SJSA1 (cell line): ENCODE data around the gene LRP5. TPM values are rescaled to one million over a fixed set of nuclear protein-coding genes. Genes with fewer than 3 reads are reported as not detected.
"Not testable (repeated sequence)": the region's sequence is repeated elsewhere in the genome, so short reads cannot be mapped to it uniquely, and the experiment has no call there.

Experiments used
- DNase-seq, 2 experiments: peaks; one replicate each; pipeline ENCODE4 v3.0.0-alpha.2; 2015 to 2020; ENCODE audit warnings: low spot score in 2 of 2, low read depth in 1 of 2
- H3K27ac ChIP-seq: fragments of 250-450 bp; sonication (Bioruptor Pico); 2 replicates; pipeline ENCODE4 v1.5.1; 2020; ENCODE audit warnings: mild to moderate bottlenecking, moderate library complexity
- H3K27me3 ChIP-seq: fragments of 250-450 bp; sonication (Bioruptor Pico); replicated peaks from 2 replicates; pipeline ENCODE4 v1.5.1; 2020; ENCODE audit warnings: mild to moderate bottlenecking, moderate library complexity
- H3K36me3 ChIP-seq: fragments of 250-450 bp; sonication (Bioruptor Pico); 2 replicates; pipeline ENCODE4 v1.5.1; 2020; ENCODE audit warnings: mild to moderate bottlenecking
- H3K4me1 ChIP-seq: fragments of 250-450 bp; sonication (Bioruptor Pico); replicated peaks from 2 replicates; pipeline ENCODE4 v1.6.1; 2021; ENCODE audit warnings: mild to moderate bottlenecking
- H3K4me3 ChIP-seq: fragments of 250-450 bp; sonication (Bioruptor Pico); 2 replicates; pipeline ENCODE4 v1.5.1; 2020; ENCODE audit warnings: mild to moderate bottlenecking
- H3K9me3 ChIP-seq: fragments of 250-450 bp; sonication (Bioruptor Pico); replicated peaks from 2 replicates; pipeline ENCODE4 v1.5.1; 2020; ENCODE audit warnings: mild to moderate bottlenecking
- total RNA-seq: library from RNA; depleted of rRNA; stranded (reverse); fragments of >200 nt; shearing (Covaris generic); gene quantifications from 2 replicates; pipeline ENCODE4 v1.2.3, GENCODE V29; 2014

Gene LRP5
- total RNA-seq, 1 experiment from 2014 or later, result 32.2 TPM

- DNase-seq, result no peak
- Histone ChIP-seq H3K4me1 (no peaks in the 10 kb centered on the region), H3K27me3 (no peaks in the 10 kb centered on the region), H3K36me3 (peaks cover 34% of the 10 kb centered on the region), H3K9me3 (no peaks in the 10 kb centered on the region), H3K4me3 (no peak overlapping the region), H3K27ac (no peak overlapping the region)
Observed at GRCh38 chr11:68388595-68389198, 76.3 kb downstream of the LRP5 start.

DNA sequence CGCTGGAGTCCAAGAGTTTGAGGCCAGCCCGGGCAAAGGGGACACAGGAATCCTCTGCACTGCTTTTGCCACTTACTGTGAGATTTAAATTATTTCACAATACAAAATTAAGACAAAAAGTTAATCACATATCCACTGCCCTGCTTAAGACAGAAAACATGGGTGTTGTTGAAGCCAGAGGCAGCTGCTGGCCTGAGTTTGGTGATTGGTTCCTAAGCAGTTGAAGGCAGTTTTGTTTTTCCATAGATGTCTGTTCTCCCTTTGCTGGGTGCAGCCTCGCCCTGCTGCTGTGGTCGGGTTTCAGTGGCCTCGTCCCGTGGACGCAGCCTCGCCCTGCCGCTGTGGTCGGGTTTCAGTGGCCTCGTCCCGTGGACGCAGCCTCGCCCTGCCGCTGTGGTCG is 77.9 kb downstream of the LRP5 start:
- H3K27me3 ChIP-seq, result no peaks in the 10 kb centered on the region

DNA sequence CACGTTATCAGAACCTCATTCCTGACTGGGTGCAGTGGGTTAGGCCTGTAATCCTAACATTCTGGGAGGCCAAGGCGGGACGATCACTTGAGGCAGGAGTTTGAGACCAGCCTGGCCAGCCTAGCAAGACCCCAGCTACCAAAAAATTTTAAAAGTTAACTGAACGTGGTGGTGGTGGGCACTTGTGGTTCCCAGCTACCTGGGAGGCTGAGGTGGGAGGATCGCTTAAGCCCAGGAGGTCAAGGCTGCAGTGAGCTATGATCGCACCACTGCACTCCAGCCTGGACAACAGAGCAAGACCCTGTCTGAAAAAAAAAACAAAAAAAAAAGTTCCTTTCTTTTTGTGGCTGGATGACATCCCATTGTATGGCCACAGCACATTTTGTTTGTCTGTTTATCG is 80.4 kb downstream of the LRP5 start:
- H3K4me3 ChIP-seq, result no peak overlapping the region
- no peaks in the 10 kb centered on the region for H3K9me3 ChIP-seq
- peaks cover 16% of the 10 kb centered on the region for H3K36me3 ChIP-seq
- DNase-seq, result no peak
- no peaks in the 10 kb centered on the region for H3K27me3 ChIP-seq
- no peaks in the 10 kb centered on the region for H3K4me1 ChIP-seq
- no peak overlapping the region for H3K27ac ChIP-seq

More for the DNA sequence above, 77.9 kb downstream of the LRP5 start:
- no peak for DNase-seq
- Histone ChIP-seq H3K9me3 (no peaks in the 10 kb centered on the region), H3K4me1 (no peaks in the 10 kb centered on the region), H3K36me3 (peaks cover 34% of the 10 kb centered on the region), H3K27ac (no peak overlapping the region), H3K4me3 (no peak overlapping the region)

GRCh38 chr11:68396516-68396915 is 84.1 kb downstream of the LRP5 start:
- H3K27ac ChIP-seq, result no peak overlapping the region
- no peaks in the 10 kb centered on the region for H3K9me3 ChIP-seq
- no peaks in the 10 kb centered on the region for H3K27me3 ChIP-seq
- peaks cover 2% of the 10 kb centered on the region; the same call in 1 of the 2 replicates for H3K36me3 ChIP-seq
- H3K4me1 ChIP-seq, result no peaks in the 10 kb centered on the region
- no peak for DNase-seq
- no peak overlapping the region for H3K4me3 ChIP-seq

- Histone ChIP-seq H3K36me3 (no peaks in the 10 kb centered on the region), H3K4me3 (no peak overlapping the region), H3K27ac (no peak overlapping the region), H3K27me3 (no peaks in the 10 kb centered on the region), H3K9me3 (no peaks in the 10 kb centered on the region), H3K4me1 (no peaks in the 10 kb centered on the region)
- DNase-seq, result no peak
Observed at GRCh38 chr11:68397256-68397655, 84.9 kb downstream of the LRP5 start.

DNA sequence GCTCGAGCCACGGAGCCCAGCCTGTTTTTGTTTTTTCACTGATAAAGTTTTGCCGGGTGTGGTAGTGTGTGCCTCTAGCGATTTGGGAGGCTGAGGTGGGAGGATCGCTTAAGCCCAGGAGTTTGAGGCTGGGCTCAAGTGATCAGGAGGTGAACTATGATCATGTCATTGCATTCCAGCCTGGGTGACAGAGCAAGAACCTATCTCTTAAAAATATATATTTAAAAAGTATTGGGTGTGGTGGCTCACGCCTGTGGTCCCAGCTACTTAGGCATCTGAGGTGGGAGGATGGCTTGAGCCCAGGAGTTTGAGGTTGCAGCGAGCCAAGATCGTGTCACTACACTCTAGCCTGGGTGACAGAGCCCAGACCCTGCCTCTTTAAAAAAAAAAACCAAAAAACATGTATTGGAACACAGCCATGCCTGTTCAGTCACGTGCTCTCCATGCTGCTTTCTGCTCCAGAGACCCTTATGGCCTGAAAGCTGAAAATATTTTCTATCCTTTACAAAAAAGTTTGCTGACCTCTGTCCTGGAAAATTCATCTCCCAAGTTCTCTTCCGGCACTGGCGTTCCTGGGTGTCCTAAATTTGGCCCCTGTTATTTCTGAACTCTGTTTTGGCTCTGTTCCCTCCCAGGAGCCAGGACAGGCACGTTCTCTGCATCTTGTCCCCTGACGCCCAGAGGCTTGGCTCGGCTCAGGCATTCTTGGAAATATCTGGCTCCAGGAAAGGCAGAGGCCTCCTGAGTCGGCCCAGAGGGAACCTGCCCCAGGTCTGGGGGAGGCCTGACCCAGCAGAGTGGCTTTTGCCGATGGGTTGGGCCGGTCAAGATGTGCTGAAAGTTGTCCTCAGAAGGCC is 86.8 kb downstream of the LRP5 start:
- Histone ChIP-seq H3K27ac (no peak overlapping the region), H3K4me1 (no peaks in the 10 kb centered on the region), H3K36me3 (peaks cover 17% of the 10 kb centered on the region), H3K9me3 (no peaks in the 10 kb centered on the region), H3K4me3 (no peak overlapping the region), H3K27me3 (no peaks in the 10 kb centered on the region)
- no peak for DNase-seq

- H3K4me1 ChIP-seq, result no peaks in the 10 kb centered on the region
- H3K27me3 ChIP-seq, result no peaks in the 10 kb centered on the region
- H3K36me3 ChIP-seq, result peaks cover 21% of the 10 kb centered on the region
- H3K27ac ChIP-seq, result no peak overlapping the region
- no peaks in the 10 kb centered on the region for H3K9me3 ChIP-seq
- no peak for DNase-seq
- H3K4me3 ChIP-seq, result no peak overlapping the region
Observed at GRCh38 chr11:68399916-68400315, 87.5 kb downstream of the LRP5 start.

DNA sequence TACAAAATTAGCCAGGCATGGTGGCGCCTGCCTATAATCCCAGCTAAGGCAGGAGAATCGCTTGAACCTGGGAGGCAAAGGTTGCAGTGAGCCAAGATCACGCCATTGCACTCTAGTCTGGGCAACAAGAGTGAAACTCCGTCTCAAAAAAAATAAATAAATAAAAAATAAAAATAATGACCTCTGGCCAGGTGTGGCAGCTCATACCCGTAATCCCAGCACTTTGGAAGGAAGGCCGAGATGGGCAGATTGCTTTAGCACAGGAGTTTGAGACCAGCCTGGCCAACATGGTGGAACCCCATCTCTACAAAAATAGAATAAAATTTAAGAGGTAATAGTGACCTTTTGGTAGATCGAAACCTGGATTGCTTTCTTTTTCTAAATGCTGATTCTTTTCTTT is 88.2 kb downstream of the LRP5 start:
- peaks cover 21% of the 10 kb centered on the region for H3K36me3 ChIP-seq
- H3K9me3 ChIP-seq, DNase-seq, H3K27ac ChIP-seq, H3K27me3 ChIP-seq, H3K4me1 ChIP-seq, H3K4me3 ChIP-seq: not testable (repeated sequence)

DNA sequence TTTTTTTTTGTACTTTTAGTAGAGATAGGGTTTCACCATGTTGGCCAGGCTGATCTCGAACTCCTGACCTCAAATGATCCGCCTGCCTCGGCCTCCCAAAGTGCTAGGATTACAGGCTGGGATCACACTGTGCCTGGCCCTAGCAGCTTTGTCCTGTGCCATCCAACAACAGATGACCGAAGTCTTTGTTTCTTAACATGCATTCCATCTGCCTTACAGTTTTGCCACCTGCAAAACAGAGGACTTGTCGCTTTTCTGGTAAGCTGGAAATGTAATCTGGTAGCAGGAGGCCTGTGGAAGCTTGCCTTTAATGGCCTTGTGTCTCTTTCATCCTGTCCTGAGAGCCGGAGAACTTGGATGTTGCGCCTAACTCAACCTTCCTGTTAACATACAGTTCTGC is 89.5 kb downstream of the LRP5 start:
- Histone ChIP-seq H3K27ac (no peak overlapping the region), H3K4me1 (peaks cover 10% of the 10 kb centered on the region), H3K9me3 (no peaks in the 10 kb centered on the region), H3K4me3 (no peak overlapping the region), H3K36me3 (peaks cover 32% of the 10 kb centered on the region), H3K27me3 (no peaks in the 10 kb centered on the region)
- no peak for DNase-seq

GRCh38 chr11:68402355-68403031 is 90.1 kb downstream of the LRP5 start:
- Histone ChIP-seq H3K4me3 (no peak overlapping the region), H3K36me3 (peaks cover 32% of the 10 kb centered on the region), H3K27ac (no peak overlapping the region), H3K4me1 (peaks cover 10% of the 10 kb centered on the region), H3K9me3 (no peaks in the 10 kb centered on the region), H3K27me3 (no peaks in the 10 kb centered on the region)
- no peak for DNase-seq

- peaks cover 10% of the 10 kb centered on the region for H3K4me1 ChIP-seq
- H3K27me3 ChIP-seq, result no peaks in the 10 kb centered on the region
- DNase-seq, result no peak
- H3K36me3 ChIP-seq, result peaks cover 32% of the 10 kb centered on the region
- H3K9me3 ChIP-seq, result no peaks in the 10 kb centered on the region
- H3K27ac ChIP-seq, result no peak overlapping the region
- H3K4me3 ChIP-seq, result no peak overlapping the region
Observed at GRCh38 chr11:68403424-68403823, 91.0 kb downstream of the LRP5 start.

DNA sequence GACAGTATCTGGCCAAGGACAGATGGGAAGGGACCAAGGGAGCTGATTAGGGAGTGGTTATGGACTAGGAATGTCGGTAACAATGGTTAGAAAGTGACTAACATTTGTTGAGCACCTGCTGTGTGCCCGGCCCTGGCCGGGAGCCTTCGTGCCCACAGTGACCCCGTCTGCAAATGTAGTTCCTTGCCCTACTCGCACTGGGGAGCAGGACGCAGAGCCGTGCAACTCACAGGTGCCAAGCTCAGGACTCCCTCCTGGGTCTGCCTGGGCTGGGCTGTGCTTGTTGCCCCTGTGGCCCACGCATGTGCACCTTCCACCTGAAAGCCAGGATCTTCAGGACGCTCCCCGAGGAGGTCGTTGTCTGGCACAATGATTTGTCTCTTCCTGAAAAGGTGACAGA is 91.4 kb downstream of the LRP5 start:
- Histone ChIP-seq H3K27me3 (no peaks in the 10 kb centered on the region), H3K9me3 (no peaks in the 10 kb centered on the region), H3K27ac (no peak overlapping the region), H3K4me3 (no peak overlapping the region), H3K4me1 (peaks cover 10% of the 10 kb centered on the region), H3K36me3 (peaks cover 35% of the 10 kb centered on the region)
- no peak for DNase-seq

DNA sequence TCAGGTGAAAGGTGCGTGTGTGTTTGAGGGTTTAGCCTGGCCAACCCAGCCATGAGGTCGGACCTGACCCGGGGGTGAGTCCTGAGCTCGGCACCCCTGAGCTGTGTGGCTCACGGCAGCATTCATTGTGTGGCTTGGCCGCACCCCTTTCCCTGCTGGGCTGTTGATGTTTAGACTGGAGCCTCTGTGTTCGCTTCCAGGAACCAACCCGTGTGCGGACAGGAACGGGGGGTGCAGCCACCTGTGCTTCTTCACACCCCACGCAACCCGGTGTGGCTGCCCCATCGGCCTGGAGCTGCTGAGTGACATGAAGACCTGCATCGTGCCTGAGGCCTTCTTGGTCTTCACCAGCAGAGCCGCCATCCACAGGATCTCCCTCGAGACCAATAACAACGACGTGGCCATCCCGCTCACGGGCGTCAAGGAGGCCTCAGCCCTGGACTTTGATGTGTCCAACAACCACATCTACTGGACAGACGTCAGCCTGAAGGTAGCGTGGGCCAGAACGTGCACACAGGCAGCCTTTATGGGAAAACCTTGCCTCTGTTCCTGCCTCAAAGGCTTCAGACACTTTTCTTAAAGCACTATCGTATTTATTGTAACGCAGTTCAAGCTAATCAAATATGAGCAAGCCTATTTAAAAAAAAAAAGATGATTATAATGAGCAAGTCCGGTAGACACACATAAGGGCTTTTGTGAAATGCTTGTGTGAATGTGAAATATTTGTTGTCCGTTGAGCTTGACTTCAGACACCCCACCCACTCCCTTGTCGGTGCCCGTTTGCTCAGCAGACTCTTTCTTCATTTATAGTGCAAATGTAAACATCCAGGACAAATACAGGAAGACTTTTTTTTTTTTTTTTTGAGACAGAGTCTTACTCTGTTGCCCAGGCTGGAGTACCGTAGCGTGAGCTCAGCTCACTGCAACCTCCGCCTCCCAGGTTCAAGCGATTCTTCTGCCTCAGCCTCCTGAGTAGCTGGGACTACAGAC is 94.2 kb downstream of the LRP5 start:
- Histone ChIP-seq H3K27me3 (no peaks in the 10 kb centered on the region), H3K27ac (no peak overlapping the region), H3K4me1 (peaks cover 10% of the 10 kb centered on the region), H3K9me3 (no peaks in the 10 kb centered on the region), H3K4me3 (no peak overlapping the region), H3K36me3 (peaks cover 57% of the 10 kb centered on the region)
- DNase-seq, result no peak
